HEK293 (cell line): ENCODE results near the gene GOLGA6L9.

Experiments used
- CTCF ChIA-PET: fragments of 350-600 bp; formaldehyde crosslinking; extraction: SDS; loops from one replicate; lab custom pipeline; 2021; ENCODE audit warnings: antibody characterized with exemption; lab: Yijun Ruan, JAX
- POLR2A ChIA-PET: fragments of 300-600 bp; formaldehyde crosslinking; extraction: SDS; loops from one replicate; lab custom pipeline; 2020; ENCODE audit warnings: antibody characterized with exemption, inconsistent platforms; lab: Yijun Ruan, JAX
- H3K27ac ChIP-seq: fragments of 200-500 bp; sonication (Bioruptor generic); 2 replicates; pipeline ENCODE4 v1.5.1; 2014; ENCODE audit warnings: low read depth, low read length, control low read depth, inconsistent platforms; ENCODE audit errors: extremely low read depth
- H3K36me3 ChIP-seq, 2 experiments: fragments of 200-500 bp in 1 of 2; sonication (Bioruptor generic) in 1 of 2; 1 replicate in 1 of 2; 2 replicates in 1 of 2; pipeline ENCODE4 v1.5.1; 2014 to 2017; ENCODE audit warnings: inconsistent platforms in 2 of 2, low read length in 2 of 2; ENCODE audit not compliant: control insufficient read depth in 2 of 2, insufficient read depth in 1 of 2
- H3K4me1 ChIP-seq: fragments of 200-500 bp; sonication (Bioruptor generic); 2 replicates; pipeline ENCODE4 v1.5.1; 2014; ENCODE audit warnings: mild to moderate bottlenecking, low read length, inconsistent platforms; ENCODE audit not compliant: control insufficient read depth, insufficient read depth
- H3K4me3 ChIP-seq: 2 replicates; pipeline ENCODE4 v1.5.1; 2011; ENCODE audit warnings: low read depth, mild to moderate bottlenecking, control low read depth, low read length, moderate library complexity
- H3K9me3 ChIP-seq: fragments of 200-500 bp; sonication (Bioruptor generic); 2 replicates; pipeline ENCODE4 v1.5.1; 2014; ENCODE audit warnings: low read depth, low read length, inconsistent platforms; ENCODE audit not compliant: control insufficient read depth, insufficient read depth
- GLIS2 ChIP-seq: fragments of 450-650 bp; formaldehyde crosslinking; IDR thresholded peaks from 2 replicates; pipeline ENCODE4 v1.5.1; 2016; ENCODE audit warnings: missing biosample characterization, missing genetic modification characterization
- HOXC10 ChIP-seq: sonication (generic); formaldehyde crosslinking; IDR thresholded peaks from 2 replicates; pipeline ENCODE4 v1.8.1; 2023; ENCODE audit warnings: mild to moderate bottlenecking, missing genetic modification reagents
- IKZF3 ChIP-seq: fragments of 450-650 bp; IDR thresholded peaks from 2 replicates; pipeline ENCODE4 v1.5.0; 2018; ENCODE audit warnings: missing biosample characterization, mild to moderate bottlenecking, missing genetic modification characterization, moderate library complexity
- KLF9 ChIP-seq: fragments of 450-650 bp; formaldehyde crosslinking; IDR thresholded peaks from 2 replicates; pipeline ENCODE4 v1.5.1; 2016; ENCODE audit warnings: missing biosample characterization, missing genetic modification characterization, low read depth
- MZF1 ChIP-seq: fragments of 450-650 bp; formaldehyde crosslinking; IDR thresholded peaks from 2 replicates; pipeline ENCODE4 v1.5.1; 2017; ENCODE audit warnings: missing biosample characterization, missing genetic modification characterization, borderline replicate concordance
- ZBTB6 ChIP-seq: fragments of 450-650 bp; formaldehyde crosslinking; IDR thresholded peaks from 2 replicates; pipeline ENCODE4 v1.5.1; 2017; ENCODE audit warnings: missing biosample characterization, missing genetic modification characterization
- ZBTB8A ChIP-seq: fragments of 450-650 bp; formaldehyde crosslinking; IDR thresholded peaks from 2 replicates; pipeline ENCODE4 v1.5.1; 2016; ENCODE audit warnings: missing biosample characterization, missing genetic modification characterization
- ZEB2 ChIP-seq: fragments of 450-650 bp; formaldehyde crosslinking; IDR thresholded peaks from 2 replicates; pipeline ENCODE4 v1.5.1; 2016; ENCODE audit warnings: missing biosample characterization, missing genetic modification characterization
- ZFP69B ChIP-seq: fragments of 450-650 bp; formaldehyde crosslinking; IDR thresholded peaks from 2 replicates; pipeline ENCODE4 v1.5.1; 2016; ENCODE audit warnings: missing biosample characterization, missing genetic modification characterization
- ZNF132 ChIP-seq: fragments of 450-650 bp; formaldehyde crosslinking; IDR thresholded peaks from 2 replicates; pipeline ENCODE4 v1.5.1; 2017; ENCODE audit warnings: missing biosample characterization, missing genetic modification characterization, borderline replicate concordance
- ZNF202 ChIP-seq: fragments of 450-650 bp; formaldehyde crosslinking; IDR thresholded peaks from 2 replicates; pipeline ENCODE4 v1.5.1; 2016; ENCODE audit warnings: missing biosample characterization, missing genetic modification characterization, borderline replicate concordance
- ZNF211 ChIP-seq: fragments of 450-650 bp; formaldehyde crosslinking; IDR thresholded peaks from 2 replicates; pipeline ENCODE4 v1.5.1; 2016; ENCODE audit warnings: low read depth, missing biosample characterization, missing genetic modification characterization
- ZNF26 ChIP-seq: fragments of 450-650 bp; formaldehyde crosslinking; IDR thresholded peaks from 2 replicates; pipeline ENCODE4 v1.5.1; 2016; ENCODE audit warnings: missing biosample characterization, missing genetic modification characterization
- ZNF292 ChIP-seq: fragments of 450-650 bp; formaldehyde crosslinking; IDR thresholded peaks from 2 replicates; pipeline ENCODE4 v1.5.1; 2016; ENCODE audit warnings: low read depth, missing biosample characterization, missing genetic modification characterization, borderline replicate concordance
- ZNF354C ChIP-seq: fragments of 450-650 bp; formaldehyde crosslinking; IDR thresholded peaks from 2 replicates; pipeline ENCODE4 v1.5.1; 2016; ENCODE audit warnings: missing biosample characterization, missing genetic modification characterization, low read depth, borderline replicate concordance
- ZNF404 ChIP-seq: fragments of 450-650 bp; formaldehyde crosslinking; IDR thresholded peaks from 2 replicates; pipeline ENCODE4 v1.5.1; 2017; ENCODE audit warnings: missing biosample characterization, missing genetic modification characterization
- ZNF433 ChIP-seq: fragments of 450-650 bp; formaldehyde crosslinking; IDR thresholded peaks from 2 replicates; pipeline ENCODE4 v1.5.1; 2016; ENCODE audit warnings: missing biosample characterization, missing genetic modification characterization, low read depth
- ZNF510 ChIP-seq: fragments of 450-650 bp; formaldehyde crosslinking; IDR thresholded peaks from 2 replicates; pipeline ENCODE4 v1.5.1; 2018; ENCODE audit warnings: mild to moderate bottlenecking, missing genetic modification characterization, missing biosample characterization; ENCODE audit not compliant: insufficient replicate concordance
- ZNF548 ChIP-seq: fragments of 450-650 bp; formaldehyde crosslinking; IDR thresholded peaks from 2 replicates; pipeline ENCODE4 v1.5.1; 2016; ENCODE audit warnings: missing biosample characterization, missing genetic modification characterization
- ZNF610 ChIP-seq: fragments of 450-650 bp; formaldehyde crosslinking; IDR thresholded peaks from 2 replicates; pipeline ENCODE4 v1.5.1; 2016; ENCODE audit warnings: missing biosample characterization, missing genetic modification characterization, borderline replicate concordance
- ZNF624 ChIP-seq: fragments of 450-650 bp; formaldehyde crosslinking; IDR thresholded peaks from 2 replicates; pipeline ENCODE4 v1.5.1; 2017; ENCODE audit warnings: missing biosample characterization, missing genetic modification characterization
- ZNF654 ChIP-seq: fragments of 450-650 bp; formaldehyde crosslinking; IDR thresholded peaks from 2 replicates; pipeline ENCODE4 v1.5.1; 2016; ENCODE audit warnings: low read depth, missing biosample characterization, missing genetic modification characterization
- ZNF664 ChIP-seq: fragments of 450-650 bp; formaldehyde crosslinking; IDR thresholded peaks from 2 replicates; pipeline ENCODE4 v1.5.1; 2016; ENCODE audit warnings: missing biosample characterization, missing genetic modification characterization
- ZNF768 ChIP-seq: fragments of 450-650 bp; formaldehyde crosslinking; IDR thresholded peaks from 2 replicates; pipeline ENCODE4 v1.5.1; 2018; ENCODE audit warnings: missing biosample characterization, mild to moderate bottlenecking, missing genetic modification characterization
- TF ChIP-seq, protein P1 (sequence below): fragments of 450-650 bp; formaldehyde crosslinking; IDR thresholded peaks from 2 replicates; pipeline ENCODE4 v1.5.1; 2016; ENCODE audit warnings: missing biosample characterization, missing genetic modification characterization
- TF ChIP-seq, protein P2 (sequence below): fragments of 450-650 bp; formaldehyde crosslinking; IDR thresholded peaks from 2 replicates; pipeline ENCODE4 v1.5.1; 2017; ENCODE audit warnings: missing biosample characterization, missing genetic modification characterization
- TF ChIP-seq, protein P3 (sequence below): fragments of 450-650 bp; formaldehyde crosslinking; IDR thresholded peaks from 2 replicates; pipeline ENCODE4 v1.5.1; 2016; ENCODE audit warnings: missing biosample characterization, missing genetic modification characterization, borderline replicate concordance

GOLGA6L9 gene

DNA sequence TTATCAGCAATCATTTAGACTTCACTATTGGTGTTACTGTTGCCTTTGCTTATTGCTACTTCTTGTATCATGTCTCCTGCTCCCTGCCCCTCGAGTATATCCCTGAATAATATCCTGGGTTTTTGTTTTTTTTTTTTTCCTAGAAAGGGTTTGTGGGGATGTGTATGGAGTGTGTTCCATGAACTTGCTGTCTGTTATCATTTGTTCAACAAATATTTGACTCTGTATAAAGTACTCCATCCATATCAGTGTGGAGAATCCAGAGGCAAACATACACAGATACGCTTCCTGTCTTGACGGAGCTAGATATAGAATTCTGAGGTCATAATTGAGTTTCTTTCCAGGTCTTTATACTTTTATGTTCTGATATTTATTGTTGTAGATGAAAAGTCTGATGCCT, 31.8 kb upstream of the GOLGA6L9 start:
- POLR2A ChIA-PET = no interaction called here
- H3K27ac ChIP-seq = no peak overlapping the region
- TF ChIP-seq, protein P1, sequence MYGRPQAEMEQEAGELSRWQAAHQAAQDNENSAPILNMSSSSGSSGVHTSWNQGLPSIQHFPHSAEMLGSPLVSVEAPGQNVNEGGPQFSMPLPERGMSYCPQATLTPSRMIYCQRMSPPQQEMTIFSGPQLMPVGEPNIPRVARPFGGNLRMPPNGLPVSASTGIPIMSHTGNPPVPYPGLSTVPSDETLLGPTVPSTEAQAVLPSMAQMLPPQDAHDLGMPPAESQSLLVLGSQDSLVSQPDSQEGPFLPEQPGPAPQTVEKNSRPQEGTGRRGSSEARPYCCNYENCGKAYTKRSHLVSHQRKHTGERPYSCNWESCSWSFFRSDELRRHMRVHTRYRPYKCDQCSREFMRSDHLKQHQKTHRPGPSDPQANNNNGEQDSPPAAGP = no peak
- TF ChIP-seq KLF9 (tag by site-specific recombination) (no peak), ZNF548 (tag by site-specific recombination) (no peak), GLIS2 (no peak), ZNF26 (tag by site-specific recombination) (no peak), ZNF132 (no peak), HOXC10 (no peak), ZNF433 (no peak), ZNF202 (tag by site-specific recombination) (no peak), ZNF354C (tag by site-specific recombination) (no peak), ZNF510 (tag by site-specific recombination) (no peak), ZNF292 (tag by site-specific recombination) (no peak), ZNF768 (tag by site-specific recombination) (no peak), ZEB2 (no peak), ZNF664 (tag by site-specific recombination) (no peak), ZNF211 (tag by site-specific recombination) (no peak), ZNF404 (tag by site-specific recombination) (no peak), ZNF654 (no peak)
- TF ChIP-seq, protein P2, sequence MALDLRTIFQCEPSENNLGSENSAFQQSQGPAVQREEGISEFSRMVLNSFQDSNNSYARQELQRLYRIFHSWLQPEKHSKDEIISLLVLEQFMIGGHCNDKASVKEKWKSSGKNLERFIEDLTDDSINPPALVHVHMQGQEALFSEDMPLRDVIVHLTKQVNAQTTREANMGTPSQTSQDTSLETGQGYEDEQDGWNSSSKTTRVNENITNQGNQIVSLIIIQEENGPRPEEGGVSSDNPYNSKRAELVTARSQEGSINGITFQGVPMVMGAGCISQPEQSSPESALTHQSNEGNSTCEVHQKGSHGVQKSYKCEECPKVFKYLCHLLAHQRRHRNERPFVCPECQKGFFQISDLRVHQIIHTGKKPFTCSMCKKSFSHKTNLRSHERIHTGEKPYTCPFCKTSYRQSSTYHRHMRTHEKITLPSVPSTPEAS (tag by site-specific recombination) = no peak
- TF ChIP-seq, all 188 proteins: peak for 0
- H3K4me3 ChIP-seq = no peak overlapping the region
- CTCF ChIA-PET = interaction anchor here (0.6 kb wide), 1 partner anchor 1063 kb away, joined by 5 read pairs; no protein-coding TSS in a partner anchor
- peaks cover 7% of the 10 kb centered on the region; the same call in 1 of the 2 replicates for H3K4me1 ChIP-seq
- no peaks in the 10 kb centered on the region; a peak in 1 of 3 replicates for H3K36me3 ChIP-seq
- H3K9me3 ChIP-seq = no peaks in the 10 kb centered on the region

DNA sequence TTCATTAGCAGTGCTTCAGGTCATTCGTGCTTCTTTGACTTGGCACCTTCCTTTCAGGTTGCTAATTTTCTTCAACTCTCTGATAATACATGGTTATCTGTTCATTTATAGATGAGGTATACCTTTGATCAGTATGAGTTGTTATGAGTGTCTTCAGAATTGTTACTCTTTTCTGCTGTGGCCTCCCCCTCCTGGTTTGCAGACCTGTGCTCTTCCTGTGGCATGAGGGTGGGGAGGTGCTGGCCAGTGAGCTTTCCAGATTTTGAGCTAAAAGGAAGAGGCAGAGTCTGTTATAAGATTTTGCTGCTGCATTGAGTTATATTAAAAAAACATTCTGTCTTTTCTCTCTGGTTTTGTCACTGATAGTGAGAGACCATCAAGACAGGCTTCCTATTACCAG, 30.8 kb upstream of the GOLGA6L9 start:
- Histone ChIP-seq H3K4me1 (peaks cover 7% of the 10 kb centered on the region; the same call in 1 of the 2 replicates), H3K4me3 (no peak overlapping the region), H3K27ac (no peak overlapping the region), H3K36me3 (no peaks in the 10 kb centered on the region; a peak in 1 of 3 replicates), H3K9me3 (no peaks in the 10 kb centered on the region)
- ChIA-PET CTCF (interaction anchor here (0.7 kb wide), 1 partner anchor 117 kb away, joined by 3 read pairs; no protein-coding TSS in a partner anchor), POLR2A (no interaction called here)
- TF ChIP-seq ZFP69B (tag by site-specific recombination) = no peak
- no peak for TF ChIP-seq MZF1 (tag by site-specific recombination)
- no peak for TF ChIP-seq ZNF211 (tag by site-specific recombination)
- TF ChIP-seq ZNF624 (tag by site-specific recombination) = no peak
- no peak for TF ChIP-seq ZNF610 (tag by site-specific recombination)
- TF ChIP-seq, protein P3, sequence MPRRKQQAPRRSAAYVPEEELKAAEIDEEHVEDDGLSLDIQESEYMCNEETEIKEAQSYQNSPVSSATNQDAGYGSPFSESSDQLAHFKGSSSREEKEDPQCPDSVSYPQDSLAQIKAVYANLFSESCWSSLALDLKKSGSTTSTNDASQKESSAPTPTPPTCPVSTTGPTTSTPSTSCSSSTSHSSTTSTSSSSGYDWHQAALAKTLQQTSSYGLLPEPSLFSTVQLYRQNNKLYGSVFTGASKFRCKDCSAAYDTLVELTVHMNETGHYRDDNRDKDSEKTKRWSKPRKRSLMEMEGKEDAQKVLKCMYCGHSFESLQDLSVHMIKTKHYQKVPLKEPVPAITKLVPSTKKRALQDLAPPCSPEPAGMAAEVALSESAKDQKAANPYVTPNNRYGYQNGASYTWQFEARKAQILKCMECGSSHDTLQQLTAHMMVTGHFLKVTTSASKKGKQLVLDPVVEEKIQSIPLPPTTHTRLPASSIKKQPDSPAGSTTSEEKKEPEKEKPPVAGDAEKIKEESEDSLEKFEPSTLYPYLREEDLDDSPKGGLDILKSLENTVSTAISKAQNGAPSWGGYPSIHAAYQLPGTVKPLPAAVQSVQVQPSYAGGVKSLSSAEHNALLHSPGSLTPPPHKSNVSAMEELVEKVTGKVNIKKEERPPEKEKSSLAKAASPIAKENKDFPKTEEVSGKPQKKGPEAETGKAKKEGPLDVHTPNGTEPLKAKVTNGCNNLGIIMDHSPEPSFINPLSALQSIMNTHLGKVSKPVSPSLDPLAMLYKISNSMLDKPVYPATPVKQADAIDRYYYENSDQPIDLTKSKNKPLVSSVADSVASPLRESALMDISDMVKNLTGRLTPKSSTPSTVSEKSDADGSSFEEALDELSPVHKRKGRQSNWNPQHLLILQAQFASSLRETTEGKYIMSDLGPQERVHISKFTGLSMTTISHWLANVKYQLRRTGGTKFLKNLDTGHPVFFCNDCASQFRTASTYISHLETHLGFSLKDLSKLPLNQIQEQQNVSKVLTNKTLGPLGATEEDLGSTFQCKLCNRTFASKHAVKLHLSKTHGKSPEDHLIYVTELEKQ = no peak
- no peak for TF ChIP-seq ZBTB8A
- no peak for TF ChIP-seq IKZF3 (tag by site-specific recombination)
- TF ChIP-seq ZBTB6 (tag by site-specific recombination) = no peak
